Ascending aorta (tissue), 2 donors: ENCODE measurements around the gene PKD1L1. TPM values are rescaled to one million over a fixed set of nuclear protein-coding genes. Genes with fewer than 3 reads are reported as not detected.

Source experiments
- DNase-seq, 2 donors: peaks; one replicate each; pipeline ENCODE4 v3.0.0-alpha.2; 2019; ENCODE audit warnings: low spot score in 2 of 2
- H3K27ac ChIP-seq, 2 donors: fragments of 200-600 bp; sonication (generic); one replicate each; pipeline ENCODE4 v1.5.1; 2016 to 2017; ENCODE audit warnings: mild to moderate bottlenecking in 1 of 2
- H3K27me3 ChIP-seq: fragments of 200-600 bp; sonication (generic); one replicate; pipeline ENCODE4 v1.5.1; 2017
- H3K36me3 ChIP-seq, 2 donors: fragments of 200-600 bp; sonication (generic); one replicate each; pipeline ENCODE4 v1.5.1; 2016
- H3K4me1 ChIP-seq, 2 donors: fragments of 200-600 bp; sonication (generic); one replicate each; pipeline ENCODE4 v1.5.1; 2016 to 2017; ENCODE audit warnings: mild to moderate bottlenecking in 1 of 2
- H3K4me3 ChIP-seq, 2 donors: fragments of 200-600 bp; sonication (generic); one replicate each; pipeline ENCODE4 v1.5.1; 2016 to 2017; ENCODE audit warnings: mild to moderate bottlenecking in 1 of 2
- H3K9me3 ChIP-seq, 2 donors: fragments of 200-600 bp; sonication (generic); one replicate each; pipeline ENCODE4 v1.5.1; 2016
- intact Hi-C: fragments of 100-400 bp; cut with DNase I; formaldehyde crosslinking; loops from one replicate; pipeline ENCODE4 v1.15.1; 2023
- total RNA-seq: library from RNA; depleted of rRNA; stranded (reverse); fragments of >200 nt; gene quantifications from one replicate; pipeline ENCODE4 v1.1.0, GENCODE V29; 2016
- TF ChIP-seq, protein P1 (sequence below), 3 experiments: fragments of 200-600 bp in 2 of 3; fragments of 450-650 bp in 1 of 3; sonication (generic) in 2 of 3; IDR thresholded peaks; one replicate each; pipeline ENCODE4 v1.5.1; 2016 to 2019; ENCODE audit warnings: antibody characterized with exemption in 3 of 3, mild to moderate bottlenecking in 1 of 3, moderate library complexity in 1 of 3

PKD1L1 gene
- total RNA-seq, 1 donor from 2014 or later: 1.1 TPM

GRCh38 chr7:47939425-47940036 lies 8.7 kb downstream of the PKD1L1 start:
- peak overlapping the region in 1 of 2 donors; percentile 89 for H3K27ac ChIP-seq

GRCh38 chr7:47938574-47939165 lies 9.6 kb downstream of the PKD1L1 start:
- intact Hi-C loops: no loop called here
- TF ChIP-seq, protein P1, sequence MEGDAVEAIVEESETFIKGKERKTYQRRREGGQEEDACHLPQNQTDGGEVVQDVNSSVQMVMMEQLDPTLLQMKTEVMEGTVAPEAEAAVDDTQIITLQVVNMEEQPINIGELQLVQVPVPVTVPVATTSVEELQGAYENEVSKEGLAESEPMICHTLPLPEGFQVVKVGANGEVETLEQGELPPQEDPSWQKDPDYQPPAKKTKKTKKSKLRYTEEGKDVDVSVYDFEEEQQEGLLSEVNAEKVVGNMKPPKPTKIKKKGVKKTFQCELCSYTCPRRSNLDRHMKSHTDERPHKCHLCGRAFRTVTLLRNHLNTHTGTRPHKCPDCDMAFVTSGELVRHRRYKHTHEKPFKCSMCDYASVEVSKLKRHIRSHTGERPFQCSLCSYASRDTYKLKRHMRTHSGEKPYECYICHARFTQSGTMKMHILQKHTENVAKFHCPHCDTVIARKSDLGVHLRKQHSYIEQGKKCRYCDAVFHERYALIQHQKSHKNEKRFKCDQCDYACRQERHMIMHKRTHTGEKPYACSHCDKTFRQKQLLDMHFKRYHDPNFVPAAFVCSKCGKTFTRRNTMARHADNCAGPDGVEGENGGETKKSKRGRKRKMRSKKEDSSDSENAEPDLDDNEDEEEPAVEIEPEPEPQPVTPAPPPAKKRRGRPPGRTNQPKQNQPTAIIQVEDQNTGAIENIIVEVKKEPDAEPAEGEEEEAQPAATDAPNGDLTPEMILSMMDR (IDR thresholded peaks at IDR 0.05): no peak
- DNase-seq: no peak
- no peak overlapping the region for H3K4me3 ChIP-seq
- no peaks in the 10 kb centered on the region for H3K36me3 ChIP-seq
- H3K27ac ChIP-seq: no peak overlapping the region
- no peaks in the 10 kb centered on the region for H3K27me3 ChIP-seq
- peaks cover 7 to 16% of the 10 kb centered on the region in 2 donors for H3K4me1 ChIP-seq
- no peaks in the 10 kb centered on the region for H3K9me3 ChIP-seq

More at GRCh38 chr7:47939425-47940036, 8.7 kb downstream of the PKD1L1 start:
- TF ChIP-seq, protein P1 (IDR thresholded peaks at IDR 0.05): no peak
- H3K9me3 ChIP-seq: no peaks in the 10 kb centered on the region
- H3K4me3 ChIP-seq: no peak overlapping the region
- no peaks in the 10 kb centered on the region for H3K27me3 ChIP-seq
- H3K4me1 ChIP-seq: peaks cover 7 to 16% of the 10 kb centered on the region in 2 donors
- intact Hi-C loops: loop anchor here (10.0 kb wide), 2 partner anchors 365 to 675 kb away; no protein-coding TSS in a partner anchor
- no peaks in the 10 kb centered on the region for H3K36me3 ChIP-seq
- DNase-seq: no peak

- Histone ChIP-seq H3K27me3 (no peaks in the 10 kb centered on the region), H3K4me3 (no peak overlapping the region), H3K9me3 (no peaks in the 10 kb centered on the region), H3K36me3 (no peaks in the 10 kb centered on the region), H3K4me1 (peaks cover 7 to 16% of the 10 kb centered on the region in 2 donors), H3K27ac (no peak overlapping the region)
- intact Hi-C loops: no loop called here
- TF ChIP-seq, protein P1 (IDR thresholded peaks at IDR 0.05): no peak
- no peak for DNase-seq
Observed at GRCh38 chr7:47937711-47938573, 10.3 kb downstream of the PKD1L1 start.

DNA sequence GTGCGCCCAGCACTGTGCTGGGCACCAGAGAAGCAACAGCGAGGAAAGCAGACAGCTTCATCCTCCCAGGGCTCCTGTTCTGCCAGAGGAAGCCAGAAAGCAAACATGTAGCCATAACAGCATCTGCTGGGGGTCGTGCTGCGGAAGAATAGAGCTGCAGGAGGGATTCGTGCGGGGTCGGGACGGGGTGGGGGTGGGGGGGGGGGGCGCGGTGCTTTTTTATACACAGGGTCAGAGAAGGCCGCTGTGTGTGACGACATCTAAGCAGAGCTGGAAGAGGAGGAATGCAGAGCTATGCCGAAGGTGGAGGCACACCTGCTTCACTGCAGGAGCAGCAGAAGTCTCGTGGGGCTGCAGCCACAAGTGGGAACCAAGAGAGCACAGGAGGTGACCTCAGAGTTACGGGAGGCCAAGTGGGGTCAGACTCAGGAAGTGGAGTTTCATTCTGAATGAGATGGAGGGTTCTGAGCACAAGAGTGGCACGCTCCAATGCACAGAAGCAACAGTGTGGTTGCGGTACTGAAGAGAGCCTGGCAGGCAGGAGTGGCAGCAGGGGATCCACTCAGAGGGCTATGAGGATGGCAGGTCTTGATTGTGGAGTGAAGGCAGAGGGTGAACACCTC lies 11.1 kb downstream of the PKD1L1 start:
- no peak overlapping the region for H3K4me3 ChIP-seq
- peaks cover 7 to 21% of the 10 kb centered on the region in 2 donors for H3K4me1 ChIP-seq
- H3K36me3 ChIP-seq: no peaks in the 10 kb centered on the region
- H3K27ac ChIP-seq: no peak overlapping the region
- TF ChIP-seq, protein P1 (IDR thresholded peaks at IDR 0.05): no peak
- intact Hi-C loops: no loop called here
- no peak for DNase-seq
- H3K9me3 ChIP-seq: no peaks in the 10 kb centered on the region
- no peaks in the 10 kb centered on the region for H3K27me3 ChIP-seq

DNA sequence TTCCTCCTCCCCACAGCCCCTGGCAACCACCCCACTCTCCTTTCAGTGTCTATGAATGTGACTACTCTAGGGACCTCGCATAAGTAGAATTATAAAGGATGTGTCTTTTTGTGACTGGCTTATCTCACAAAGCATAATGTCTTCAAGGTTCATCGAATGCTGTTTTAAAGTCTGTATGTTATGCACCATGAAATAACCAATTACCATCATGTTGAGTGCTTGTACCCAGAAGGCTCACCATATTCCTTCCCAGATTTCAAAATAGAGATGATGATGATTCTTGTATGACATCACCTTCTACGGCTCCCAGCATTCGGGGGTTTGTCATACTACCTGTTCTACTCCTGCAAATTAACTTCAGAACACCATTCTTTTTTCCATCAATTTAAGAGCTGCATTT lies 11.9 kb downstream of the PKD1L1 start:
- Histone ChIP-seq H3K4me1 (peaks cover 5 to 18% of the 10 kb centered on the region in 2 donors), H3K27ac (no peak overlapping the region), H3K4me3 (no peak overlapping the region), H3K27me3 (no peaks in the 10 kb centered on the region), H3K9me3 (no peaks in the 10 kb centered on the region), H3K36me3 (no peaks in the 10 kb centered on the region)
- DNase-seq: no peak
- TF ChIP-seq, protein P1 (IDR thresholded peaks at IDR 0.05): no peak
- intact Hi-C loops: no loop called here
